Right renal pelvis (tissue), 4 donors: ENCODE results near the gene TANC1. TPM values are rescaled to one million over a fixed set of nuclear protein-coding genes. Genes with fewer than 3 reads are reported as not detected.

ENCODE experiments used
- DNase-seq, 4 donors: peaks; one replicate each; pipeline ENCODE4 v3.0.0-alpha.2; 2013; ENCODE audit warnings: low read depth in 4 of 4, low spot score in 3 of 4, missing footprints in 1 of 4
- polyA plus RNA-seq, 4 donors: library from polyadenylated mRNA; unstranded; fragments of 120-200 nt; gene quantifications; one replicate each; pipeline ENCODE4 v1.2.1, GENCODE V29; 2013; ENCODE audit not compliant: insufficient read length in 4 of 4

Gene TANC1
- polyA plus RNA-seq, 4 donors = 43.6 to 58.2 (median 57.7) TPM

GRCh38 chr2:159232456-159233170 lies 264.2 kb downstream of the TANC1 start:
- no peak for DNase-seq

GRCh38 chr2:159234868-159235267 lies 266.4 kb downstream of the TANC1 start:
- DNase-seq = no peak

- no peak for DNase-seq
These were observed 275.1 kb downstream of the TANC1 start for GRCh38 chr2:159243529-159243928.

- no peak for DNase-seq
These were observed 278.0 kb downstream of the TANC1 start for GRCh38 chr2:159246325-159246988.

GRCh38 chr2:159249990-159250715 lies 281.7 kb downstream of the TANC1 start:
- peak in 3 of 4 donors; percentile 59 to 75 (median 73) for DNase-seq

GRCh38 chr2:159251296-159252173 lies 283.1 kb downstream of the TANC1 start:
- DNase-seq = no peak

- DNase-seq = no peak
These were observed 284.5 kb downstream of the TANC1 start for GRCh38 chr2:159252905-159253304.

- no peak for DNase-seq
These were observed 287.7 kb downstream of the TANC1 start for GRCh38 chr2:159256159-159256558.

- no peak for DNase-seq
These were observed 293.8 kb downstream of the TANC1 start for GRCh38 chr2:159262226-159262625.

- DNase-seq = no peak
These were observed 294.5 kb downstream of the TANC1 start for GRCh38 chr2:159262904-159263303.

- DNase-seq = no peak
These were observed 296.7 kb downstream of the TANC1 start for GRCh38 chr2:159265171-159265576.

GRCh38 chr2:159266554-159266953 lies 298.1 kb downstream of the TANC1 start:
- no peak for DNase-seq

- no peak for DNase-seq
These were observed 299.5 kb downstream of the TANC1 start for GRCh38 chr2:159267921-159268320.

GRCh38 chr2:159270744-159271379 lies 302.4 kb downstream of the TANC1 start:
- DNase-seq = no peak

- DNase-seq = no peak
These were observed 303.7 kb downstream of the TANC1 start for GRCh38 chr2:159272156-159272555.

GRCh38 chr2:159275111-159275510 lies 306.7 kb downstream of the TANC1 start:
- no peak for DNase-seq

- no peak for DNase-seq
These were observed 311.3 kb downstream of the TANC1 start for GRCh38 chr2:159279700-159280099.

- no peak for DNase-seq
These were observed 312.6 kb downstream of the TANC1 start for GRCh38 chr2:159281002-159281401.
